PC-9 (cell line): Measurements from ENCODE around the gene ACACA. TPM values are rescaled to one million over a fixed set of nuclear protein-coding genes. Genes with fewer than 3 reads are reported as not detected.

Experiments
- BruUV-seq: library from RNA; stranded (reverse); fragments of 400-500 nt; replicated peaks from 2 replicates; lab custom pipeline; 2021; lab: Mats Ljungman, UMichigan
- CTCF ChIA-PET: fragments of 300-600 bp; sonication (Branson Sonifier 250); formaldehyde crosslinking; loops from one replicate; lab custom pipeline; 2022; ENCODE audit warnings: antibody characterized with exemption; lab: Charles Lee
- POLR2A ChIA-PET: fragments of 300-600 bp; sonication (Branson Sonifier 250); formaldehyde crosslinking; loops from one replicate; lab custom pipeline; 2022; ENCODE audit warnings: antibody characterized with exemption; ENCODE audit not compliant: unreplicated experiment; lab: Charles Lee
- DNase-seq, 2 experiments: peaks; one replicate each; pipeline versions ENCODE4 v3.0.0 to v3.0.0-alpha.2; 2015 to 2022; ENCODE audit warnings: mixed read lengths in 1 of 2
- H2AFZ ChIP-seq: fragments of 200-600 bp; sonication (generic); 2 replicates; pipeline ENCODE4 v1.8.1; 2017; ENCODE audit warnings: antibody characterized with exemption
- H3F3A ChIP-seq: fragments of 200-600 bp; sonication (generic); 2 replicates; pipeline ENCODE4 v1.8.1; 2017; ENCODE audit warnings: antibody characterized with exemption, mild to moderate bottlenecking, low read depth; ENCODE audit not compliant: insufficient read depth
- H3K27ac ChIP-seq: fragments of 200-600 bp; sonication (generic); 2 replicates; pipeline ENCODE4 v1.6.1; 2016; ENCODE audit warnings: mixed run types
- H3K27me3 ChIP-seq: fragments of 200-600 bp; sonication (generic); 2 replicates; pipeline ENCODE4 v1.6.1; 2016; ENCODE audit warnings: low read depth, mixed run types; ENCODE audit not compliant: insufficient read depth
- H3K36me3 ChIP-seq: fragments of 200-600 bp; sonication (generic); 2 replicates; pipeline ENCODE4 v1.6.1; 2016; ENCODE audit warnings: low read depth, mixed run types
- H3K4me1 ChIP-seq: fragments of 200-600 bp; sonication (generic); replicated peaks from 2 replicates; pipeline ENCODE4 v1.6.1; 2016; ENCODE audit warnings: mixed run types; ENCODE audit not compliant: insufficient read depth
- H3K4me2 ChIP-seq: fragments of 200-600 bp; sonication (generic); 2 replicates; pipeline ENCODE4 v1.6.1; 2017; ENCODE audit warnings: mixed run types
- H3K4me3 ChIP-seq: fragments of 200-600 bp; sonication (generic); 2 replicates; pipeline ENCODE4 v1.6.1; 2016; ENCODE audit warnings: mixed run types
- H3K79me2 ChIP-seq: fragments of 200-600 bp; sonication (generic); 2 replicates; pipeline ENCODE4 v1.6.1; 2017; ENCODE audit warnings: low read depth, mixed run types
- H3K9me2 ChIP-seq: fragments of 200-600 bp; sonication (generic); 2 replicates; pipeline ENCODE4 v1.8.1; 2017; ENCODE audit warnings: mild to moderate bottlenecking; ENCODE audit not compliant: insufficient read depth
- H3K9me3 ChIP-seq: fragments of 200-600 bp; sonication (generic); 2 replicates; pipeline ENCODE4 v1.8.1; 2016; ENCODE audit warnings: low read depth; ENCODE audit not compliant: insufficient read depth
- H4K20me1 ChIP-seq: fragments of 200-600 bp; sonication (generic); 2 replicates; pipeline ENCODE4 v1.8.1; 2017; ENCODE audit not compliant: insufficient read depth
- EZH2 ChIP-seq: fragments of 200-600 bp; sonication (generic); IDR thresholded peaks from 2 replicates; pipeline ENCODE4 v1.8.0; 2017; ENCODE audit warnings: antibody characterized with exemption, low read depth
- intact Hi-C: fragments of 100-400 bp; cut with micrococcal nuclease; formaldehyde crosslinking; loops from one replicate; pipeline ENCODE4 v1.10.0; 2022; ENCODE audit not compliant: unreplicated experiment
- total RNA-seq: library from RNA; stranded (reverse); gene quantifications from 2 replicates; pipeline ENCODE4 v1.2.3, GENCODE V29; 2021
- TF ChIP-seq, protein P1 (sequence below): fragments of 200-600 bp; sonication (generic); conservative IDR thresholded peaks from 2 replicates; pipeline ENCODE4 v1.6.1; 2017; ENCODE audit warnings: mixed run types, antibody characterized with exemption, mild to moderate bottlenecking, moderate library complexity

ACACA gene
- total RNA-seq, 1 experiment from 2014 or later: 185 TPM

DNA sequence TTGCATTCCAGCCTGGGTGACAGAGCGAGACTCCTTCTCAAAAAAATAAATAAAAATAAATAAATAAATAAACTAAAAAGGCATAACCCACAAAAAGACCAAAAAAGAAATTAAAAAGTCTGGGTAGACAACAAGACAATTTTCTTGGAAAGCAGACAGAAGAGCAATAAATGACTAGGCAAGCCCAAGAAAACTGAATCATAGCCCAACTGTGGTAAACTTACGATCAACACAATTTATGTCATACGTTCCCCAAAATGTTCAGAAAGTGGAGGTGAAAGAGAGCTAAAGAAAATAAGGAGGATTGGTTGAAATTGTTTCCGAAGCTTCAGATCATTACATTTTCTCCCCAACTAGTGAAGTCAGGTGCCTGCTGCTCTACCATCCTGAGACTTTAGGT lies 62.1 kb downstream of the ACACA start:
- Histone ChIP-seq H3K27ac (no peak overlapping the region), H3K79me2 (peaks cover 88% of the 10 kb centered on the region), H2AFZ (no peak overlapping the region), H3K9me2 (no peaks in the 10 kb centered on the region), H3K4me1 (no peaks in the 10 kb centered on the region), H3K4me2 (no peak overlapping the region), H3F3A (peaks cover 23% of the 10 kb centered on the region), H3K36me3 (peaks cover 16% of the 10 kb centered on the region; the same call in 1 of the 2 replicates), H4K20me1 (peaks cover 58% of the 10 kb centered on the region), H3K4me3 (no peak overlapping the region), H3K9me3 (no peaks in the 10 kb centered on the region), H3K27me3 (no peaks in the 10 kb centered on the region)
- POLR2A ChIA-PET: interaction anchor here (0.6 kb wide), 1 partner anchor 20 kb away, joined by 3 read pairs; no protein-coding TSS in a partner anchor
- no peak for TF ChIP-seq EZH2
- TF ChIP-seq, protein P1, sequence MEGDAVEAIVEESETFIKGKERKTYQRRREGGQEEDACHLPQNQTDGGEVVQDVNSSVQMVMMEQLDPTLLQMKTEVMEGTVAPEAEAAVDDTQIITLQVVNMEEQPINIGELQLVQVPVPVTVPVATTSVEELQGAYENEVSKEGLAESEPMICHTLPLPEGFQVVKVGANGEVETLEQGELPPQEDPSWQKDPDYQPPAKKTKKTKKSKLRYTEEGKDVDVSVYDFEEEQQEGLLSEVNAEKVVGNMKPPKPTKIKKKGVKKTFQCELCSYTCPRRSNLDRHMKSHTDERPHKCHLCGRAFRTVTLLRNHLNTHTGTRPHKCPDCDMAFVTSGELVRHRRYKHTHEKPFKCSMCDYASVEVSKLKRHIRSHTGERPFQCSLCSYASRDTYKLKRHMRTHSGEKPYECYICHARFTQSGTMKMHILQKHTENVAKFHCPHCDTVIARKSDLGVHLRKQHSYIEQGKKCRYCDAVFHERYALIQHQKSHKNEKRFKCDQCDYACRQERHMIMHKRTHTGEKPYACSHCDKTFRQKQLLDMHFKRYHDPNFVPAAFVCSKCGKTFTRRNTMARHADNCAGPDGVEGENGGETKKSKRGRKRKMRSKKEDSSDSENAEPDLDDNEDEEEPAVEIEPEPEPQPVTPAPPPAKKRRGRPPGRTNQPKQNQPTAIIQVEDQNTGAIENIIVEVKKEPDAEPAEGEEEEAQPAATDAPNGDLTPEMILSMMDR: no peak
- CTCF ChIA-PET: no interaction called here
- DNase-seq: no peak
- intact Hi-C loops: no loop called here
- no TSS peak for BruUV-seq

DNA sequence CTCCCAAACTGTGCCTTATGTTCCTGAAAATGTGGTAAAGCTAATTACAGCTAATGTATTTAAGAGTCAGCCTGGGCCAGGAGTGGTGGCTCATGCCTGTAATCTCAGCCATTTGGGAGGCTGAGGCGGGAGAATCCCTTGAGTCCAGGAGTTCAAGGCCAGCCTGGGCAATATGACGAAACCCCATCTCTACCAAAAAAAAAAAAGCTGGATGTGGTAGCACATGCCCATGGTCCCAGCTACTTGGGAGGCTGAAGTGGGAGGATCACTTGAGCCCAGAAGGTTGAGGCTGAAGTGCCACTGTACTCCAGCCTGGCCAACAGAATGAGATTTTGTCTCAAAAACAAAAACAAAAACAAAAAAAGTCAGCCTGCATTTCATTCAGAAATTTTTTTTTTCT lies 64.0 kb downstream of the ACACA start:
- Histone ChIP-seq H3K4me3 (no peak overlapping the region), H3K27me3 (no peaks in the 10 kb centered on the region), H3K4me1 (no peaks in the 10 kb centered on the region), H3K4me2 (no peak overlapping the region), H3K9me2 (no peaks in the 10 kb centered on the region), H3K9me3 (no peaks in the 10 kb centered on the region), H4K20me1 (peaks cover 61% of the 10 kb centered on the region), H3K79me2 (peaks cover 88% of the 10 kb centered on the region), H3F3A (peaks cover 23% of the 10 kb centered on the region), H3K36me3 (0 out of 2 replicates have a peak, but pooled peaks cover 9% of the 10 kb centered on the region), H2AFZ (no peak overlapping the region), H3K27ac (no peak overlapping the region)
- POLR2A ChIA-PET: no interaction called here
- TF ChIP-seq EZH2: no peak
- TF ChIP-seq, protein P1: no peak
- DNase-seq: no peak
- BruUV-seq: no TSS peak
- intact Hi-C loops: no loop called here
- CTCF ChIA-PET: no interaction called here

DNA sequence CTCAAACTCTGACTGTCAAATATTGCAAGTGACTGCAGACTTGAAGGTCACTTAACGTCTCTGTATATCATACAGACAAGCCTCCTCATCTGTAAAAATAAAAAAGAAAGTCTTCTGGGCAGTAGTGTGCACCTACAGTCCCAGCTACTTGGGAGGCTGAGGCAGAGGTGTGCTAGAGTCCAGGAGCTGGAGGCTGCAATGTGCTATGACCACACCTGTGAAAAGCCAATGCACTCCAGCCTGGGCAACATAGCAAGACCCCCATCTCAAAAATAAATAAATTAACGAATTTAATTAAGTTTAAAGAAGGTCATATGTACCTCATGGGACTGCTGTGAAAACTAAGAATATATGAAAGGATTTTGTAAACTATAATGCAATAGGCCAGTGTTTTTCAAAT lies 65.8 kb downstream of the ACACA start:
- no peak for TF ChIP-seq EZH2
- TF ChIP-seq, protein P1: no peak
- no peak overlapping the region for H2AFZ ChIP-seq
- peaks cover 88% of the 10 kb centered on the region for H3K79me2 ChIP-seq
- no peak for DNase-seq
- H3K9me3 ChIP-seq: no peaks in the 10 kb centered on the region
- H3K4me2 ChIP-seq: no peak overlapping the region
- H3K4me3 ChIP-seq: no peak overlapping the region
- H3K27me3 ChIP-seq: no peaks in the 10 kb centered on the region
- H3F3A ChIP-seq: peaks cover 23% of the 10 kb centered on the region
- no peaks in the 10 kb centered on the region for H3K4me1 ChIP-seq
- no peaks in the 10 kb centered on the region for H3K9me2 ChIP-seq
- ChIA-PET CTCF (no interaction called here), POLR2A (interaction anchor here (0.6 kb wide), 1 partner anchor 215 kb away, joined by 8 read pairs; no protein-coding TSS in a partner anchor)
- no TSS peak for BruUV-seq
- H3K27ac ChIP-seq: no peak overlapping the region
- H3K36me3 ChIP-seq: peaks cover 18% of the 10 kb centered on the region; the same call in 1 of the 2 replicates
- intact Hi-C loops: no loop called here
- peaks cover 63% of the 10 kb centered on the region for H4K20me1 ChIP-seq
